Endothelial cell of umbilical vein (primary cell): Measurements from ENCODE around the gene ADAMTS17. TPM values are rescaled to one million over a fixed set of nuclear protein-coding genes. Genes with fewer than 3 reads are reported as not detected.

Experiments
- BruUV-seq: library from RNA; stranded (reverse); fragments of 400-500 nt; replicated peaks from 2 replicates; lab custom pipeline; 2021; lab: Mats Ljungman, UMichigan
- CTCF ChIA-PET: fragments of 300-600, 350-600 bp; sonication (Branson Sonifier 250); formaldehyde crosslinking; loops from one replicate; lab custom pipeline; 2021; ENCODE audit warnings: antibody characterized with exemption, inconsistent platforms; lab: Charles Lee
- POLR2A ChIA-PET: fragments of 300-600, 350-600 bp; sonication (Branson Sonifier 250); formaldehyde crosslinking; loops from one replicate; lab custom pipeline; 2021; ENCODE audit warnings: antibody characterized with exemption, inconsistent platforms; lab: Charles Lee
- DNase-seq: peaks from one replicate; pipeline ENCODE4 v3.0.0-alpha.2; 2011; ENCODE audit warnings: low read depth, low spot score
- FAIRE-seq: peaks from 2 replicates; lab custom pipeline; 2011; peaks lifted over from hg19 to GRCh38; lab: Jason Lieb, UNC
- H2AFZ ChIP-seq: 2 replicates; pipeline ENCODE4 v1.6.0; 2012; ENCODE audit warnings: low read depth, low read length, control low read depth, inconsistent platforms
- H3K27ac ChIP-seq: 2 replicates; pipeline ENCODE4 v1.5.1; 2011; ENCODE audit warnings: low read depth, mild to moderate bottlenecking, control low read depth, low read length, moderate library complexity; ENCODE audit not compliant: insufficient read depth
- H3K27me3 ChIP-seq, 2 experiments: 2 replicates each; pipeline versions ENCODE4 v1.6.0 to v1.6.1; 2011; ENCODE audit warnings: low read length in 2 of 2, mixed read lengths in 1 of 2; ENCODE audit not compliant: control insufficient read depth in 2 of 2, insufficient read depth in 2 of 2
- H3K36me3 ChIP-seq, 2 experiments: 2 replicates in 1 of 2; 3 replicates in 1 of 2; pipeline ENCODE4 v1.5.1; 2011; ENCODE audit warnings: low read length in 2 of 2, mild to moderate bottlenecking in 1 of 2, moderate library complexity in 1 of 2; ENCODE audit not compliant: control insufficient read depth in 2 of 2, insufficient read depth in 2 of 2; ENCODE audit errors: extremely low read depth in 1 of 2
- H3K4me1 ChIP-seq: 3 replicates; pipeline ENCODE4 v1.5.1; 2011; ENCODE audit warnings: mild to moderate bottlenecking, low read length; ENCODE audit not compliant: control insufficient read depth, insufficient read depth; ENCODE audit errors: extremely low read depth
- H3K4me2 ChIP-seq: 2 replicates; pipeline ENCODE4 v1.6.1; 2011; ENCODE audit warnings: low read length, control low read depth, mixed read lengths; ENCODE audit not compliant: insufficient read depth
- H3K4me3 ChIP-seq, 3 experiments: fragments of 200-600 bp in 1 of 3; sonication (generic), shearing (Covaris generic) in 1 of 3; replicated peaks in 1 of 3; 2 replicates each; pipeline ENCODE4 v1.5.1; 2011 to 2016; ENCODE audit warnings: control low read depth in 3 of 3, low read length in 3 of 3, mild to moderate bottlenecking in 2 of 3, inconsistent platforms in 1 of 3, low read depth in 1 of 3, moderate library complexity in 1 of 3; ENCODE audit not compliant: insufficient read depth in 1 of 3
- H3K79me2 ChIP-seq: 2 replicates; pipeline ENCODE4 v1.6.0; 2012; ENCODE audit warnings: low read length, inconsistent platforms; ENCODE audit not compliant: control insufficient read depth, insufficient read depth
- H3K9ac ChIP-seq: replicated peaks from 2 replicates; pipeline ENCODE3; 2011; ENCODE audit warnings: low read length, control low read depth; ENCODE audit not compliant: insufficient read depth; ENCODE audit errors: extremely low read depth
- H3K9me1 ChIP-seq: replicated peaks from 3 replicates; pipeline ENCODE4 v1.6.0; 2011; ENCODE audit warnings: mild to moderate bottlenecking, low read length; ENCODE audit not compliant: control insufficient read depth, insufficient read depth; ENCODE audit errors: extremely low read depth
- H3K9me3 ChIP-seq: replicated peaks from 2 replicates; pipeline ENCODE4 v1.5.1; 2012; ENCODE audit warnings: low read length, inconsistent platforms; ENCODE audit not compliant: control insufficient read depth, insufficient read depth
- H4K20me1 ChIP-seq: replicated peaks from 2 replicates; pipeline ENCODE3; 2011; ENCODE audit warnings: mild to moderate bottlenecking, low read length; ENCODE audit not compliant: control insufficient read depth, insufficient read depth; ENCODE audit errors: extremely low read depth
- EZH2 ChIP-seq: IDR thresholded peaks from 2 replicates; pipeline ENCODE4 v1.6.1; 2012; ENCODE audit warnings: borderline replicate concordance, low read depth, mild to moderate bottlenecking, moderate library complexity, low read length, inconsistent platforms; ENCODE audit not compliant: severe bottlenecking
- FOS ChIP-seq: IDR thresholded peaks from 2 replicates; pipeline ENCODE4 v1.6.1; 2011; ENCODE audit warnings: mild to moderate bottlenecking, low read length, moderate library complexity, borderline replicate concordance; ENCODE audit not compliant: insufficient read depth
- GATA2 ChIP-seq: IDR thresholded peaks from 2 replicates; pipeline ENCODE4 v1.7.0; 2011; ENCODE audit warnings: low read depth, mild to moderate bottlenecking, moderate library complexity, mixed read lengths, low read length; ENCODE audit not compliant: insufficient read length, insufficient read depth
- JUN ChIP-seq: IDR thresholded peaks from 2 replicates; pipeline ENCODE4 v1.6.1; 2011; ENCODE audit warnings: borderline replicate concordance, low read depth; ENCODE audit not compliant: insufficient read length, insufficient read depth
- MYC ChIP-seq: IDR thresholded peaks from one replicate; pipeline ENCODE4 v1.6.1; 2011; ENCODE audit warnings: mild to moderate bottlenecking, low read depth, low read length
- POLR2A ChIP-seq: IDR thresholded peaks from 2 replicates; pipeline ENCODE4 v1.6.1; 2012; ENCODE audit warnings: low read depth, mild to moderate bottlenecking, control low read depth, low read length
- POLR2AphosphoS5 ChIP-seq: IDR thresholded peaks from 2 replicates; pipeline ENCODE4 v1.6.1; 2012; ENCODE audit warnings: low read depth, mild to moderate bottlenecking, control low read depth, low read length, moderate library complexity; ENCODE audit not compliant: insufficient read depth
- dilution Hi-C: fragments of 300-500 bp; cut with MboI; formaldehyde crosslinking; loops from one replicate; pipeline ENCODE4 v1.15.0; 2019; ENCODE audit warnings: low sequenced_read_pairs; ENCODE audit not compliant: extremely low pct_ligation_motif_present
- intact Hi-C: fragments of 100-400 bp; cut with micrococcal nuclease; formaldehyde crosslinking; loops from one replicate; pipeline ENCODE4 v1.10.0; 2022
- polyA plus RNA-seq, 4 experiments: library from polyadenylated mRNA; depleted of rRNA in 3 of 4; stranded (reverse) in 3 of 4; unstranded in 1 of 4; fragments of >200 nt; gene quantifications; 2 replicates each; pipeline versions ENCODE4 v1.2.1 to v1.2.3, GENCODE V29; 2011 to 2012; ENCODE audit warnings: missing spikeins in 1 of 4
- total RNA-seq: library from RNA; stranded (reverse); gene quantifications from 2 replicates; pipeline ENCODE4 v1.2.3, GENCODE V29; 2021
- TF ChIP-seq, protein P1 (sequence below): IDR thresholded peaks from 2 replicates; pipeline ENCODE4 v1.6.1; 2011; ENCODE audit not compliant: insufficient read depth, insufficient read length
- TF ChIP-seq, protein P2 (sequence below), 2 donors: IDR thresholded peaks; 1 replicate in 1 of 2; 2 replicates in 1 of 2; pipeline ENCODE4 v1.5.1; 2011; ENCODE audit warnings: low read length in 2 of 2, mild to moderate bottlenecking in 2 of 2, moderate library complexity in 2 of 2, control low read depth in 1 of 2, inconsistent platforms in 1 of 2, low read depth in 1 of 2; ENCODE audit not compliant: insufficient read depth in 1 of 2; ENCODE audit errors: extremely low read depth in 1 of 2

ADAMTS17 gene
- total and polyA plus RNA-seq, 2 donors (not counting 3 experiments of a cell fraction or from before 2014, with no cell fraction given) = 0.12 TPM; not detected in 1

DNA sequence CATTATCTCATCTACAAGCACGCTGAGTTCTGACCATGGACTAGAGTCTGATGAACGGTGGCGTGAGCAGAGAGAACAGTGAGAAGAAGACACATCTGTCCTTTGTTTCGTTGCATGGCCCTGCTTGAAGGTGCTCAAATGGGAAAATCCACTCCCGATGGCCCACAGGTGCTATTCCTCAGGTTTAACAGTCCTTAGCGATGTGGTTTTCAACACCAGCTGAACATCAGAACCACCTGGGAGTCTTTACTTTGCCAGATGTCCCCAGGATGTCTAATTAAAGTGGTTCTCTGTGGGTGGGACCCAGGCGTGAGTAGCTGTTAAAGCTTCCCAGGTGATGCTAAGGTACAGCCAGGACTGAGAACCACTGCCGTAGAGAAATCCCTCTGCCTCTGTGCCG, 13.0 kb downstream of the ADAMTS17 start:
- Histone ChIP-seq H4K20me1 (no peaks in the 10 kb centered on the region), H3K27ac (no peak overlapping the region), H3K9ac (no peak overlapping the region), H2AFZ (no peak overlapping the region), H3K4me1 (no peaks in the 10 kb centered on the region), H3K9me1 (no peaks in the 10 kb centered on the region), H3K27me3 (no peaks in the 10 kb centered on the region), H3K4me2 (no peak overlapping the region), H3K36me3 (no peaks in the 10 kb centered on the region), H3K9me3 (no peaks in the 10 kb centered on the region), H3K79me2 (no peaks in the 10 kb centered on the region), H3K4me3 (no peak overlapping the region)
- dilution Hi-C loops (no loop called here), intact Hi-C loops (no loop called here)
- TF ChIP-seq, protein P1, sequence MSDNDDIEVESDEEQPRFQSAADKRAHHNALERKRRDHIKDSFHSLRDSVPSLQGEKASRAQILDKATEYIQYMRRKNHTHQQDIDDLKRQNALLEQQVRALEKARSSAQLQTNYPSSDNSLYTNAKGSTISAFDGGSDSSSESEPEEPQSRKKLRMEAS = no peak
- TF ChIP-seq POLR2A (no peak), POLR2AphosphoS5 (no peak), MYC (no peak), EZH2 (no peak), GATA2 (no peak), JUN (no peak), FOS (no peak)
- TF ChIP-seq, protein P2, sequence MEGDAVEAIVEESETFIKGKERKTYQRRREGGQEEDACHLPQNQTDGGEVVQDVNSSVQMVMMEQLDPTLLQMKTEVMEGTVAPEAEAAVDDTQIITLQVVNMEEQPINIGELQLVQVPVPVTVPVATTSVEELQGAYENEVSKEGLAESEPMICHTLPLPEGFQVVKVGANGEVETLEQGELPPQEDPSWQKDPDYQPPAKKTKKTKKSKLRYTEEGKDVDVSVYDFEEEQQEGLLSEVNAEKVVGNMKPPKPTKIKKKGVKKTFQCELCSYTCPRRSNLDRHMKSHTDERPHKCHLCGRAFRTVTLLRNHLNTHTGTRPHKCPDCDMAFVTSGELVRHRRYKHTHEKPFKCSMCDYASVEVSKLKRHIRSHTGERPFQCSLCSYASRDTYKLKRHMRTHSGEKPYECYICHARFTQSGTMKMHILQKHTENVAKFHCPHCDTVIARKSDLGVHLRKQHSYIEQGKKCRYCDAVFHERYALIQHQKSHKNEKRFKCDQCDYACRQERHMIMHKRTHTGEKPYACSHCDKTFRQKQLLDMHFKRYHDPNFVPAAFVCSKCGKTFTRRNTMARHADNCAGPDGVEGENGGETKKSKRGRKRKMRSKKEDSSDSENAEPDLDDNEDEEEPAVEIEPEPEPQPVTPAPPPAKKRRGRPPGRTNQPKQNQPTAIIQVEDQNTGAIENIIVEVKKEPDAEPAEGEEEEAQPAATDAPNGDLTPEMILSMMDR (IDR thresholded peaks at IDR 0.05; ENCODE audit: extremely low read depth in 1 of 2, insufficient read depth in 1 of 2, low read depth in 1 of 2, low read length in 2 of 2) = no peak
- ChIA-PET POLR2A (no interaction called here), CTCF (no interaction called here)
- no peak for FAIRE-seq
- DNase-seq = no peak
- BruUV-seq = no TSS peak
